NCI-H2171 (cell line): ENCODE measurements around the gene METTL21C.
A peak's percentile ranks its signal among the peaks of the same experiment; 100 is the strongest.

Experiments
- DNase-seq: peaks from one replicate; lab custom pipeline; 2025; lab: John Stamatoyannopoulos, UW

Gene METTL21C

DNA sequence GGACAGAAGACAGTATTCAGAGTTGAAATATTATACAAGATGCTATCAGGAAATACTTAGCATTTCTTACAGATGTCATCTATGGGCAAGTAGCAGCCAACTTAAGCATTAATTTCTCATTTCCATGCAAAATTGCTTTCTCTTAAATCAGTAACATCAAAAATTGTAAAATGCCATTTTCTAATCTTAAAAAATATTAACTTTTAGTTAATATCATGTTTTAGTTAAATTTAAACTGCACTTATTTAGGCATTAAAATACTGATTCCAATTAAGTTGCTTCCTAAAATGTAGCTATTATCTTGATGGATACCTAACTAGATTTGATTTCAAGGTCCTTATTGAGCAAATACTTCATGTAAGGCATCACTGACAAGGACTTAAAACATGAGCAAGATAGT lies 27.8 kb downstream of the METTL21C start:
- no peak for DNase-seq

DNA sequence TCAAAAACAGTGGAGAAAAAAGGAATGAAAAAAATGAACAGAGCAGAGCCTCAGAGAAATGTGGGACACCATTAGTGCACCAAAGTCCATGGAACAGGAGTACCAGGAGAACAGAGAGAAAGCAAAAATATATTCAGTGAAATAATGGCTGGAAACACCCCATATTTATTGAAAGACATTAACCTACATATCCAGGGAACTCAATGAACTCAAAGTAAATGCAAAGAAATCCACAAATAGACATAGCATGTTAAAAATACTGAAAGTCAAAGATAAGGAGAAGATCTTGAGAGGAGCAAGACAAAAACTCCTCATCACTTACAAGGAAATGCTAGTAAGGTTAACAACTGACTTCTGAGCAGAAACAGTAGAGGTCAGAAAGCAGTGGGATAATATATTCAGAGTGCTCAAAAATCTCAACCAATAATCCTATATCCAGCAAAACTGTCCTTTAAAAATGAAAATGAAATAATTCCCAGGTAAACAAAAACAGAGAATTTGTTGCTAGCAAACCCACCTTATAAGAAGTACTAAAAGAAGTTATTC lies 35.6 kb downstream of the METTL21C start:
- DNase-seq: no peak

DNA sequence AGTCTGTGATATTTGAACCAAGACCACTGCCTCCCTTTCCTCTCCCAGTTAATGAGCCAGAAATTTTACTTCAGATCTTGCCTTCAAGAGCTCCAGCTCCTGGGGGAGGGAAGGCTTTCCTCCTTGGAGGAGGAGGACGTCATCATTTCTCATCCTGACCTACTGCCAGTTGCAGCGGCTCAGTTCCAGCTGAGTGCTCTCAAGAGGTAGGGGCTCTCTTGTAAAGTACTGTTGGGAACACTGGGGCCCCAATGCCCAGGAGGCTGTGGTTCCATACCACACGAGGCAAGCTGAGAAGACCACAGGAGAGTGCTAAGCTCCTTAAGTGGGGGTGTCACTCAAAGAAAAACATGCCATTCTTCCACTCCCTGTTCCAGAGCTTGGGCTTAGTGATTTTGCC lies 36.2 kb downstream of the METTL21C start:
- no peak for DNase-seq

DNA sequence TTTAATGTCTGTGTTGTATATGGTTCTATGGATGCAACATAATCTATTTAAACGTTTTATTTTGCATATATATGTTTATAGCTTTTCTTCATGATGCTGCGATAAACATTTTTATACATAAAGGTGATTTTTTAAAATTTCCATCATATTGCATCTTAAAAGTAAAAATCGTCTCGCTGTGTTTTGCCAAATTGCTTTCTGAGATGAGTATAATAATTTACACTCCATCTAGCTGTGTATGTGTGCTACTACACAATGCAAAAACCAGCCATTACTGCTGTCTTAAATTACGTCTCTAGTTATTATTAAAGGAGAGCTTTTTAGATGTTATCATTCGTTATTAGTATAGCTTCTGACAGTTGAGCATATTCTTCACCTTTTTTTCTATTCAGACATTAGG lies 37.2 kb downstream of the METTL21C start:
- DNase-seq: no peak

DNA sequence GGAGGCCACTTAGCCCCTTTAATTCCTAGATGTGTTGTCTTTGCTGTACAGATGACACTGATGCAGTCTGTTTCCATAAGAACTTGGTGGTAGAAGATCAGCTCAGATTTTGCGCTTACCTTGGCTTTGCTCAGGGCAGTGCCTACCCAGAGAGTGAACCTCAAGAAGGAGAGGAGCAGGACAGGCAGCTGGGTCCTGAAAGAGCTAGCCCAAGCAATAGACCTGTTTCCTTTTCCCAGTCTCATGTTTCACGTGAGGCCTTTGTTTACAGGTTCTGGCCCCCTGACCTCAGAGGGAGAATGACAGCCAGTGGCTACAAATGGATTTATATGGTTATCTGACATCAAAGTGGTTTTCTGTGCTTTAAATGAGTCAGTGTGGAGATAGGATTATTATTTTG lies 40.1 kb downstream of the METTL21C start:
- DNase-seq: no peak

DNA sequence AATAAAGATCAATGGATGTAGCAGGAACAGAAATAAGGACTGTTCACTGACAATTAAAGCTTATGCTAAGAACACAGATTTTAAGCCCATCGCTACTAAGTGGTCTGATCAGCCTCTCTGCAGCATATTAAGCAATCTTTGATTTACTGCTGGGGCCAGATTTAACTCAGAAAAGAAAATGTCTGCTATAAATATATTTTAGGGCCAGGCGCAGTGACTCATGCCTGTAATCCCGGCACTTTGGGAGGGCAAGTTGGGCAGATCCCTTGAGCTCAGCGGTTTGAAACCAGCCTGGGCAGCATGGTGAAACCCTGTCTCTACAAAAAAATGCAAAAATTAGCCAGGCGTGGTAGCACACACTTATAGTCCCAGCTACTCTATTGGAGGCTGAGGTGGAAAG lies 43.0 kb downstream of the METTL21C start:
- DNase-seq: no peak

DNA sequence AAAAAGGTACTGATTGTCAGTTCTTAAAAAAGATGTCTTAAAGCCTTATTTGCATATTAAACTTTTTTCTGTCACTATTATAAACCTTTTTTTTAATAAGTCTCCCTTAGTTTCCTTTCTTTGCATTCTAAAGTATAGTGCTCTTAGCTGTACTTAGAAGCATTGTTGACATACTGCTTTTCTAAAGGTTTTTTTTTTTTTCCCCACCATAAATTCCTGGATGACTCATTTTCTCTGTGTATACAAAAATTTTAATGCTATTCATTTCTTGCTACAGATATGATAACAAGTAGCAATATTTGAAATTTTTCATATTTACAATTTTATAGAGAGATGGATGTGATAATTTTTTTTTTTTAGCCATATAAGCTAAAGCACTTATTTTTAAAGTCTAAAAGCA lies 43.5 kb downstream of the METTL21C start:
- DNase-seq: no peak

DNA sequence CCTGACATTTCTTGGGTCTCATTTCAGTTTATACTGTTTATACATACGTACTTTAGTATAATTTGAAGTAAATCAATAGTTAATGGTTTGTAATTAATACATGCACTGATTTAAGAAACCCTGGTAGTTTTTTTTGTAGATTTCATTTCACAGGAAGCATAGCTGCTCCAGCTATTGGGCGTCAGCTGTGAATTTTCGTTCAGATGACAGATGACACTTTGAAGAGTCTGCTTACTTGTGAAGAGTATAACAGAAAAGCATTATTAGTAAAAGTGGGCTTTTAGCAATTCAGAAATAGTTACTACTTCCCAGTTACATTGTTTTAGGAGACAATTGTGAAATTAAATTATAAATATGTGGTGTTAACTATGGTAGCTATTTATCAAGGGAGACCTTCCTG lies 44.4 kb downstream of the METTL21C start:
- DNase-seq: no peak

DNA sequence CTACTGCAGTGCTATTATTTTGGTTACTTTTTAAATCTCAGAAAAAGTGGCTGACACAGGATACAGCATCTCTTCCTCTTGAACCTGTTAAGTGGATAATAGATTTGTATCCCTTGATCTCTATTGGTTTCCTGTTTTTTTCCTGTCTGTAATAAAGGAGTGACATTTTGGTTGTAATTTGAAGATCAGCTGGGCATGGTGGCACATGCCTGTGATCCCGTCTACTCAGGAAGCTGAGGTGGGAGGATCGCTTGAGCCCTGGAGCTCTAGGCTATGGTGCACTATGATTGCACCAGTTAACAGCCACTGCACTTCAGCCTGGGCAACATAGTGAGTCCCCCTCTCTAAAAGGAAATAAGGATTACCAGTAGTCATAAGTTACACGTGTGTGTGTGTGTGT lies 46.8 kb downstream of the METTL21C start:
- DNase-seq: no peak

DNA sequence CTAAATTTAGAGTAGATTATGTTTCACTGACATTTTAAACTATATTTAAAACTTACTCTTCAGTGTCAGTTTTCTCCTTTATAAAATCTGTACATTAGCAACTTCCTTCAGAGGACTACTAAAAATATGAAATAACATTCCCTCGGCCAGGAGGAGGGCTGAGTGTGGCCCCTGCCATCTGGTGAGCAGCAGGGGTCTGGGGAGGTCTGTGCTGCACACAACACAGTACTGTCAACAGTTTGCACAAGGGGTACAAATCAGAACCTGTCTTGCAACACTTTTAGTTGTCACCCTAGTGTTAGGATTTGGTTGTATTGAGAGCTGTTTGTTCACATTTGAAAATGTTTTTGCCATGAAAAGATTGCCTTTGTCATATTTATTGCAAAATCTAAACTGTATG lies 49.1 kb downstream of the METTL21C start:
- no peak for DNase-seq

DNA sequence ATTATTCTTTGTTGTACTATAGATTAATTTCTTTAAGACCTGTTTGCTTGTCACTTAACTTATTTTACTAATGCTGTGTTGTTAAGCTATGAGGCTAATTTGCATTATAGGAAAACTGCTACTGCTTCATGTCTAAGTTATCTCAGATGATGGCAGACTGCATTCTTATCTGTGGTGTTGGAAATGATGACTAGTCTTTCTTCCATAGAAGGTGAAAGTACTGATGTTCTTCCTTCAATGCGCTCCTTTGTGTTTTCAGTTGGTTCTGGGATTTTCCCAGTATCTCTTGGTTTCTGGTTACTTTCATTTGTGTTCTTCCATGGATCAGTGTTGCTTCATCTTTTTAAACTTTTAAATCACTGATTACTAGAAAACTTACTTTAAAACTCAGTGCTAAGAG lies 51.2 kb downstream of the METTL21C start:
- no peak for DNase-seq

DNA sequence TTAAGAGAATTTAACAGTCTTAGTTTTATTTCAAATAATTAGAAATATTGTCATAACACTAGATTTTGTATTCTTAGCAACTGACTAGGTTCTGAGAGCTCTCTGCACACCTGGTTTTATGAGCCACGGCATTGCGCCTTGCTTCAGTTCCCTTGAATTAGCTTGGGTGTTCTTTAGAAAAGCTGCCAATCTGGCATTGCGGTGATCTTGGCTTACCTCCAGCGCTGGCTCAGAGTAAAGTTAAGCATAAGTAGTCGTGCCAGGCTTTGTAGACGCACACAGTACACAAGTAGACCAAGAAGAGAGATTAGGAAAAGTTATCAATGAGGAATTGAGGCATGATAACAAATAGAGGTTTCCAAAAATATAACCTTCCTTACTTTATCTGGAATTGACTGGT lies 52.4 kb downstream of the METTL21C start:
- DNase-seq: peak; percentile 86

DNA sequence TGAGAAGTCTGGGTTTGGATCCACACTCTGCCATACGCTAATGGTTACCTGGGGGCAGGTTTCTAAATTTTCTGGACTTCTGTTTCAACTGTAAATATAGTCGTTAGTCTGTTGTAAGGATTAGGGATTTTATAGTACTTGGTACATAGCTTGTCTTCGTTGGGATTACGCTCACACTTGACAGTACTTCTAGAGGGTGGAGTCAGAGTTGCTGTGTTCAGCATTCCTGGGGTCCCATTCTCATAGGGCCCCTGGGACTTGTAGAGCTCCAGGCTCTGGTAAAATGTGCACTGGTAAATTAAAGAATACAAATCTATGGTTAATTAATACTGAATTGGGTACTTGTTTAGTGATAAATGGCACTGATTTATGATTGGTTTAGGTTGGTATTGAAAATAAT lies 52.8 kb downstream of the METTL21C start:
- DNase-seq: no peak

DNA sequence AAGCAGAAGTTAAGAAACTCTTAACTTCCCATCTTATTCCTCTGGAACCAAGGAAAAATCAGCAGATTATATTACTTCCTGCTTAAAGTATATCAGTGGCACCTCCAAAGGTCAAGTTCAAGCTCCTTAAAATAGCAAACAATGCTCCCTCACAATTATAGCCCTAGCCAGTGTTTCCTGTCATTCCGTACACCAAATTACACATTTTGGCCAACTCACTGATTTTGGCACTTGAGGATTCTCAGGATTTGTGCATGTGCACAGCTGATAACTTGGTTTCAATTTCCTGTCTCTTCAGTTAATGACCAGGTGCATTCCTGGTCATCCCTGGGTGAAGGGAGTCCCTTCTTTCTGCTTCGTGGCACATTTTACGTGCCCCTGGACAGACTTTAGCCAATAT lies 56.1 kb downstream of the METTL21C start:
- DNase-seq: no peak
